WTC11 (cell line): ENCODE measurements around the gene ABCB4.

Source experiments
- ATF2 ChIP-seq: sonication (generic); formaldehyde crosslinking; IDR thresholded peaks from 2 replicates; pipeline ENCODE4 v1.8.1; 2022; ENCODE audit warnings: low read depth, missing genetic modification reagents, borderline replicate concordance
- ATF3 ChIP-seq: sonication (generic); formaldehyde crosslinking; conservative IDR thresholded peaks from 2 replicates; pipeline ENCODE4 v1.8.1; 2022; ENCODE audit warnings: mild to moderate bottlenecking, missing genetic modification reagents
- CREB1 ChIP-seq: sonication (generic); formaldehyde crosslinking; IDR thresholded peaks from 2 replicates; pipeline ENCODE4 v1.8.0; 2023; ENCODE audit warnings: mild to moderate bottlenecking, missing genetic modification reagents
- CTCF ChIP-seq: fragments of 200-600 bp; IDR thresholded peaks from 2 replicates; pipeline ENCODE4 v1.8.0; 2022; ENCODE audit warnings: antibody characterized with exemption
- E2F1 ChIP-seq: sonication (generic); formaldehyde crosslinking; IDR thresholded peaks from 2 replicates; pipeline ENCODE4 v1.8.0; 2022; ENCODE audit warnings: mild to moderate bottlenecking, missing genetic modification reagents
- HMGXB4 ChIP-seq: sonication (generic); formaldehyde crosslinking; IDR thresholded peaks from 2 replicates; pipeline ENCODE4 v1.8.1; 2023; ENCODE audit warnings: mild to moderate bottlenecking, moderate library complexity, missing genetic modification reagents
- MAX ChIP-seq: sonication (generic); formaldehyde crosslinking; IDR thresholded peaks from 2 replicates; pipeline ENCODE4 v1.8.0; 2022; ENCODE audit warnings: mild to moderate bottlenecking, missing genetic modification reagents
- TEAD1 ChIP-seq: sonication (generic); formaldehyde crosslinking; IDR thresholded peaks from 2 replicates; pipeline ENCODE4 v1.8.0; 2022; ENCODE audit warnings: mild to moderate bottlenecking, missing genetic modification reagents
- TP53 ChIP-seq: sonication (generic); formaldehyde crosslinking; IDR thresholded peaks from 2 replicates; pipeline ENCODE4 v1.8.1; 2023; ENCODE audit warnings: mild to moderate bottlenecking, missing genetic modification reagents
- USF2 ChIP-seq: sonication (generic); formaldehyde crosslinking; IDR thresholded peaks from 2 replicates; pipeline ENCODE4 v1.8.1; 2023; ENCODE audit warnings: mild to moderate bottlenecking, missing genetic modification reagents, moderate library complexity
- ZNF416 ChIP-seq: fragments of 250-450 bp; sonication (Bioruptor Pico); IDR thresholded peaks from 2 replicates; pipeline ENCODE4 v1.9.0; 2021; ENCODE audit warnings: mild to moderate bottlenecking, inconsistent platforms
- ZNF512 ChIP-seq: sonication (generic); formaldehyde crosslinking; IDR thresholded peaks from 2 replicates; pipeline ENCODE4 v1.8.1; 2022; ENCODE audit warnings: missing genetic modification reagents, borderline replicate concordance

- no peak for TF ChIP-seq CTCF
- TF ChIP-seq ZNF416: no peak
- no peak for TF ChIP-seq ATF2 (CRISPR knock-in tag)
- no peak for TF ChIP-seq MAX (CRISPR knock-in tag)
- no peak for TF ChIP-seq TEAD1 (CRISPR knock-in tag)
- TF ChIP-seq ZNF512 (CRISPR knock-in tag): no peak
- no peak for TF ChIP-seq USF2 (CRISPR knock-in tag)
- TF ChIP-seq TP53 (CRISPR knock-in tag): no peak
- no peak for TF ChIP-seq E2F1
- TF ChIP-seq HMGXB4 (CRISPR knock-in tag): no peak
- TF ChIP-seq ATF3 (CRISPR knock-in tag): no peak
- no peak for TF ChIP-seq CREB1 (CRISPR knock-in tag)
Measured at GRCh38 chr7:87498893-87499292, 23.4 kb upstream of the ABCB4 start.
